Keratinocyte (primary cell): Measurements from ENCODE around the gene PRR7. TPM values are rescaled to one million over a fixed set of nuclear protein-coding genes. Genes with fewer than 3 reads are reported as not detected.

ENCODE experiments used
- DNase-seq: peaks from one replicate; pipeline ENCODE4 v3.0.0-alpha.2; 2011; ENCODE audit warnings: low read depth, missing footprints, low spot score
- FAIRE-seq: peaks from 2 replicates; lab custom pipeline; 2011; peaks lifted over from hg19 to GRCh38; lab: Jason Lieb, UNC
- H2AFZ ChIP-seq: 2 replicates; pipeline ENCODE4 v1.6.0; 2012; ENCODE audit warnings: low read length, control low read depth, inconsistent platforms; ENCODE audit not compliant: control insufficient read depth
- H3K27ac ChIP-seq: 2 replicates; pipeline ENCODE4 v1.5.1; 2011; ENCODE audit warnings: low read length; ENCODE audit not compliant: control insufficient read depth, insufficient read depth
- H3K27me3 ChIP-seq: 3 replicates; pipeline ENCODE4 v1.6.0; 2011; ENCODE audit warnings: low read length; ENCODE audit not compliant: control insufficient read depth, insufficient read depth; ENCODE audit errors: extremely low read depth
- H3K36me3 ChIP-seq, 2 experiments: 2 replicates in 1 of 2; 3 replicates in 1 of 2; pipeline ENCODE4 v1.5.1; 2011; ENCODE audit warnings: low read length in 2 of 2, mild to moderate bottlenecking in 1 of 2; ENCODE audit not compliant: control insufficient read depth in 2 of 2, insufficient read depth in 2 of 2; ENCODE audit errors: extremely low read depth in 1 of 2
- H3K4me1 ChIP-seq: 3 replicates; pipeline ENCODE4 v1.5.1; 2011; ENCODE audit warnings: low read length; ENCODE audit not compliant: control insufficient read depth, insufficient read depth; ENCODE audit errors: extremely low read depth
- H3K4me2 ChIP-seq: 3 replicates; pipeline ENCODE4 v1.6.0; 2011; ENCODE audit warnings: low read depth, low read length; ENCODE audit not compliant: control insufficient read depth, insufficient read depth; ENCODE audit errors: extremely low read depth
- H3K4me3 ChIP-seq, 3 experiments: fragments of 200-600 bp in 1 of 3; sonication (generic) in 1 of 3; 2 replicates in 2 of 3; 3 replicates in 1 of 3; pipeline ENCODE4 v1.5.1; 2011 to 2016; ENCODE audit warnings: low read length in 3 of 3, mild to moderate bottlenecking in 3 of 3, control low read depth in 2 of 3, inconsistent platforms in 1 of 3, low read depth in 1 of 3, mixed read lengths in 1 of 3, mixed run types in 1 of 3, moderate library complexity in 1 of 3; ENCODE audit not compliant: control insufficient read depth in 2 of 3, insufficient read depth in 2 of 3; ENCODE audit errors: extremely low read depth in 1 of 3
- H3K79me2 ChIP-seq: 2 replicates; pipeline ENCODE4 v1.6.0; 2012; ENCODE audit warnings: low read length; ENCODE audit not compliant: control insufficient read depth, insufficient read depth
- H3K9ac ChIP-seq: 3 replicates; pipeline ENCODE4 v1.6.0; 2011; ENCODE audit warnings: low read length; ENCODE audit not compliant: control insufficient read depth, insufficient read depth; ENCODE audit errors: extremely low read depth
- H3K9me1 ChIP-seq: 3 replicates; pipeline ENCODE4 v1.6.0; 2011; ENCODE audit warnings: low read length; ENCODE audit not compliant: control insufficient read depth, insufficient read depth; ENCODE audit errors: extremely low read depth
- H3K9me3 ChIP-seq: 2 replicates; pipeline ENCODE4 v1.5.1; 2012; ENCODE audit warnings: low read depth, low read length; ENCODE audit not compliant: control insufficient read depth
- H4K20me1 ChIP-seq: 3 replicates; pipeline ENCODE4 v1.6.0; 2011; ENCODE audit warnings: low read length; ENCODE audit not compliant: control insufficient read depth, insufficient read depth; ENCODE audit errors: extremely low read depth
- EZH2 ChIP-seq: IDR thresholded peaks from one replicate; pipeline ENCODE4 v1.6.1; 2012; ENCODE audit warnings: inconsistent platforms, mild to moderate bottlenecking, low read length, moderate library complexity
- dilution Hi-C: fragments of 300-500 bp; cut with MboI; formaldehyde crosslinking; loops from one replicate; pipeline ENCODE4 v1.7.0; 2020; ENCODE audit warnings: low sequenced_read_pairs; ENCODE audit not compliant: extremely low pct_ligation_motif_present
- polyA plus RNA-seq, 5 experiments: library from polyadenylated mRNA; depleted of rRNA in 3 of 5; stranded (reverse) in 3 of 5; stranded (forward) in 1 of 5; unstranded in 1 of 5; fragments of >200 nt; gene quantifications; 1 replicate in 1 of 5; 2 replicates in 3 of 5; 3 replicates in 1 of 5; pipeline versions ENCODE4 v1.2.1 to v1.2.3, GENCODE V29; 2011 to 2012; ENCODE audit warnings: missing spikeins in 2 of 5, low read depth in 1 of 5, low replicate concordance in 1 of 5
- TF ChIP-seq, protein P1 (sequence below), 3 experiments: IDR thresholded peaks in 1 of 3; conservative IDR thresholded peaks in 1 of 3; optimal IDR thresholded peaks in 1 of 3; 2 replicates in 2 of 3; 3 replicates in 1 of 3; pipeline versions ENCODE3 to v1.5.1; 2011; ENCODE audit warnings: low read length in 3 of 3, mild to moderate bottlenecking in 3 of 3, moderate library complexity in 2 of 3, control low read depth in 1 of 3, inconsistent platforms in 1 of 3; ENCODE audit not compliant: insufficient read depth in 2 of 3; ENCODE audit errors: extremely low read depth in 1 of 3

PRR7 gene
- polyA plus RNA-seq, 1 donor (not counting 4 experiments of a cell fraction or from before 2014, with no cell fraction given), result 1.1 TPM

DNA sequence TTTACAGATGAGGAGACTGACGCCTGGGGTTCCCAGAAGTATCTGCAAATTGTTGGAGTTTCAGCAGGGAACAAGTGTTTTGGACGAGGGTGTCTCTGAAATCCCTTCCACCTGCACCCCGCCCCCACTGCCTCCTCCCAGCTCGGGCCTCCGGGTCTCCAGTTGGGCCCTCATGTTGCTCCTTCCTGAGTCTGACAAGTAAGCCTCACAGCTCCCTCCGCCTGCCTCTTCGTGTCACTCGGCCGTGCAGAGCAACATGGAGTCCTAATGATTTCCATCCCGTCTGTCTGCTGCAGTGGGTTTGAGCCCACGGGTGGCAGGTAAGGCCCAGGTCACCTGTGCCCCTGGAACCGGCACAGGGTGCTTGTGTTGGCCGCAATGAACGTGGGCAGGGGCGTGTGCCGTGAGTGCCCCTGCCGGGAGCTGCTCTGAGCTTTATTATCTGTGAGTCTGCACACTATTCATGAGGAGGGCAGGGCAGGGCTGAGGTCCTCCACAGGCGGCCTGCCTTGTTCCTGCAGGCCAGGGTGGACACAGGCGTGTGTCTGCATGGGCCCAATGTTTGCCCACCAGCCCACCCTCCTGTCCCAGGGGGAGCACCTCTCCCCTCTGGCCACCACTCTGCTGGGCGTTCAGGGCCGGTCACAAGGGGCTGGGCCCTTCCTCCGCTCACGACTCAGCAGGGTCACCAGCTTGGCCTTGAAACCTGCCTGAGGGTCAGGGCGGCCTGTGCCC lies 56.9 kb downstream of the PRR7 start:
- peaks cover 4% of the 10 kb centered on the region for H3K4me1 ChIP-seq
- dilution Hi-C loops, result no loop called here
- H3K27me3 ChIP-seq, result no peaks in the 10 kb centered on the region
- no peak overlapping the region for H2AFZ ChIP-seq
- TF ChIP-seq, protein P1, sequence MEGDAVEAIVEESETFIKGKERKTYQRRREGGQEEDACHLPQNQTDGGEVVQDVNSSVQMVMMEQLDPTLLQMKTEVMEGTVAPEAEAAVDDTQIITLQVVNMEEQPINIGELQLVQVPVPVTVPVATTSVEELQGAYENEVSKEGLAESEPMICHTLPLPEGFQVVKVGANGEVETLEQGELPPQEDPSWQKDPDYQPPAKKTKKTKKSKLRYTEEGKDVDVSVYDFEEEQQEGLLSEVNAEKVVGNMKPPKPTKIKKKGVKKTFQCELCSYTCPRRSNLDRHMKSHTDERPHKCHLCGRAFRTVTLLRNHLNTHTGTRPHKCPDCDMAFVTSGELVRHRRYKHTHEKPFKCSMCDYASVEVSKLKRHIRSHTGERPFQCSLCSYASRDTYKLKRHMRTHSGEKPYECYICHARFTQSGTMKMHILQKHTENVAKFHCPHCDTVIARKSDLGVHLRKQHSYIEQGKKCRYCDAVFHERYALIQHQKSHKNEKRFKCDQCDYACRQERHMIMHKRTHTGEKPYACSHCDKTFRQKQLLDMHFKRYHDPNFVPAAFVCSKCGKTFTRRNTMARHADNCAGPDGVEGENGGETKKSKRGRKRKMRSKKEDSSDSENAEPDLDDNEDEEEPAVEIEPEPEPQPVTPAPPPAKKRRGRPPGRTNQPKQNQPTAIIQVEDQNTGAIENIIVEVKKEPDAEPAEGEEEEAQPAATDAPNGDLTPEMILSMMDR (optimal IDR thresholded peaks at IDR 0.05 in 1 of 3, IDR thresholded peaks at IDR 0.05 in 1 of 3, conservative IDR thresholded peaks at IDR 0.05 in 1 of 3; ENCODE audit: extremely low read depth in 1 of 3, insufficient read depth in 2 of 3, low read length in 3 of 3), result no peak
- TF ChIP-seq EZH2, result no peak
- H3K27ac ChIP-seq, result no peak overlapping the region
- no peaks in the 10 kb centered on the region for H3K9me3 ChIP-seq
- H3K79me2 ChIP-seq, result no peaks in the 10 kb centered on the region
- no peak overlapping the region for H3K4me3 ChIP-seq
- H3K36me3 ChIP-seq, result peaks cover 0 to 3% of the 10 kb centered on the region in 2 experiments
- no peak overlapping the region for H3K9ac ChIP-seq
- H3K9me1 ChIP-seq, result no peaks in the 10 kb centered on the region
- FAIRE-seq (no peak), DNase-seq (no peak)
- no peaks in the 10 kb centered on the region for H4K20me1 ChIP-seq
- H3K4me2 ChIP-seq, result no peak overlapping the region

DNA sequence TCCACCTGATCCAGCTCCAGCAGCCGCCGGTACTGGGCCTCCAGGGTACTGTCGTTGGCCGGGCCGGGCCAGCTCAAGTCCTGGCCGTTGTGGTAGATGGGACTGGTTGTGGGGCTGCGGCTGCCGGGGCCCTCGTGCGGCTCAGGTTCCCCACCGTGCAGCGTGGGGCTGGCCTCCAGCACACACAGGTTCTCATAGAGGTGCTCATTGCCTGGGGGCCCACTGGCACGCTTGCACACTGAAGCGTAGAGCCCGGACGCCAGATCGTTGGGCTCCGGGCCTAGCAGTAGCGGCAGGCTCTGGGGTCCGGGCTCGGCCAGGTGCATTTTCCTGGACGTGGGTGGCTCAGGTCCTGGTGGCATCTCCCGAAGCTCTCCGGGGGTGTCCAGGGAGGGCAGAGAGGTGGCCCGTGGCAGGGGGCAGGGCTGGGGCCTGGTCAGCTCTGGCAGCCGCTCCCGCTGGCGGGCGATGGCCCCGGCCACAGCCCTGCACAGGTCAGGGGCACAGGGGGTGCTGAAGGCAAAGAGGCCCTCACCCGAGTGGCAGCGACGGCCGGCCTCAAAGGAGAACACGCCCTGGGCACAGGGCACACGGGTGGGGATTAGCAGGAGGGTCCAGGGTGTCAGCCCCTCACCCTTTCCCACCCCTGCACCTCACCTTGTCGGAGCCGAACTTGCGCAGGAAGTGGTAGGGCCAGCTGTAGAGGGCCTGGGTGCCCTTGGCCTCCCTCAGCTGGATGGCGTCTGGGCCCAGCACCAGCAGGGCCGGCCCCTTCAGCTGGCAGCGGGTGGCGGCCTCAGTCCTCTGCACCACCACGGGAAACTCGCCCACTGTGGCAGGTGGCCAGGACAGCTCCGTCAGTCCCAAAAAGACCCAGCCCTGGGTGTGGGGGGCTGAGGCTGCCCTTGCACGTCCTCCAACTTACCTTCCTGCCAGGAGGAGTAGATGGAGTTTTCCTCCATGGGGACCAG lies 57.8 kb downstream of the PRR7 start:
- H3K9me3 ChIP-seq, result no peaks in the 10 kb centered on the region
- peaks cover 3% of the 10 kb centered on the region for H3K4me1 ChIP-seq
- H3K4me2 ChIP-seq, result no peak overlapping the region
- H3K9me1 ChIP-seq, result no peaks in the 10 kb centered on the region
- H3K9ac ChIP-seq, result no peak overlapping the region
- dilution Hi-C loops, result no loop called here
- TF ChIP-seq, protein P1 (optimal IDR thresholded peaks at IDR 0.05 in 1 of 3, IDR thresholded peaks at IDR 0.05 in 1 of 3, conservative IDR thresholded peaks at IDR 0.05 in 1 of 3; ENCODE audit: extremely low read depth in 1 of 3, insufficient read depth in 2 of 3, low read length in 3 of 3), result no peak
- no peak for TF ChIP-seq EZH2
- DNase-seq (no peak), FAIRE-seq (no peak)
- H3K79me2 ChIP-seq, result no peaks in the 10 kb centered on the region
- H4K20me1 ChIP-seq, result no peaks in the 10 kb centered on the region
- H2AFZ ChIP-seq, result no peak overlapping the region
- no peaks in the 10 kb centered on the region for H3K27me3 ChIP-seq
- no peak overlapping the region for H3K27ac ChIP-seq
- peaks cover 0 to 3% of the 10 kb centered on the region in 2 experiments for H3K36me3 ChIP-seq
- no peak overlapping the region for H3K4me3 ChIP-seq
